ENCODE measurements around the gene PTDSS2.
"Not testable (repeated sequence)": the region's sequence is repeated elsewhere in the genome, so short reads cannot be mapped to it uniquely, and the experiment has no call there.

The PTDSS2 gene

DNA sequence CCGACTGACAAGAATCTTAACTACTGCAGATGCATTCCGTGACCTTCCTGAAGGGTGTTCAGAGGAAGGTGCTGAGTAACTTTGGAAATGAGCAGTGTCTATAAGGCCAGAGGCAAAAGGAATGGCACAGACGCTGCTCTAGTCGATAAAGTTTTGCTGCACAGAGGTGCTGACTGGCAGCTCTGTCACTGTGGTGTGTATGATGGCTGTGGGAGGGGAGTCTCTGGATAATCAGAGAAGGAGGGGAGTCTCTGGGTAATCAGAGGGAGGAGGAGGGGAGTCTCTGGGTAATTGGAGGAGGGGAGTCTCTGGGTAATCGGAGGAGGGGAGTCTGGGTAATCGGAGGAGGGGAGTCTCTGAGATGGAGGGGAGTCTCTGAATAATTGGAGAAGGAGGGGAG is 18.4 kb downstream of the PTDSS2 start:
- DNase-seq (ENCODE audit: low spot score): no peak

DNA sequence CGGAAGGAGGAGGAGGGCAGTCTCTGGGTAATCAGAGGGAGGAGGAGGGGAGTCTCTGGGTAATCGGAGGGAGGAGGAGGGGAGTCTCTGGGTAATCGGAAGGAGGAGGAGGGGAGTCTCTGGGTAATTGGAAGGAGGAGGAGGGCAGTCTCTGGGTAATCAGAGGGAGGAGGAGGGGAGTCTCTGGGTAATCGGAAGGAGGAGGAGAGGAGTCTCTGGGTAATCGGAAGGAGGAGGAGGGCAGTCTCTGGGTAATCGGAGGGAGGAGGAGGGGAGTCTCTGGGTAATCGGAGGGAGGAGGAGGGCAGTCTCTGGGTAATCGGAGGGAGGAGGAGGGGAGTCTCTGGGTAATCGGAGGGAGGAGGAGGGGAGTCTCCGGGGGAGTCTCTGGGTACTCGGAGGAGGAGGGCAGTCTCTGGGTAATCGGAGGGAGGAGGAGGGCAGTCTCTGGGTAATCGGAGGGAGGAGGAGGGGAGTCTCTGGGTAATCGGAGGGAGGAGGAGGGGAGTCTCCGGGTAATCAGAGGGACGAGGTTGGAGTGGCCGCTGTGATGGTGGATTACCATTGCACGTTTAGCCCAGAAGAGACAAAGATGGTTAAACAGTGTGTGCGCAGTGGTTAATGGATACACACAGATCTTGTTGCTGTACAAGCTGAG is 19.1 kb downstream of the PTDSS2 start:
- not testable (repeated sequence) for DNase-seq (ENCODE audit: low spot score)

DNA sequence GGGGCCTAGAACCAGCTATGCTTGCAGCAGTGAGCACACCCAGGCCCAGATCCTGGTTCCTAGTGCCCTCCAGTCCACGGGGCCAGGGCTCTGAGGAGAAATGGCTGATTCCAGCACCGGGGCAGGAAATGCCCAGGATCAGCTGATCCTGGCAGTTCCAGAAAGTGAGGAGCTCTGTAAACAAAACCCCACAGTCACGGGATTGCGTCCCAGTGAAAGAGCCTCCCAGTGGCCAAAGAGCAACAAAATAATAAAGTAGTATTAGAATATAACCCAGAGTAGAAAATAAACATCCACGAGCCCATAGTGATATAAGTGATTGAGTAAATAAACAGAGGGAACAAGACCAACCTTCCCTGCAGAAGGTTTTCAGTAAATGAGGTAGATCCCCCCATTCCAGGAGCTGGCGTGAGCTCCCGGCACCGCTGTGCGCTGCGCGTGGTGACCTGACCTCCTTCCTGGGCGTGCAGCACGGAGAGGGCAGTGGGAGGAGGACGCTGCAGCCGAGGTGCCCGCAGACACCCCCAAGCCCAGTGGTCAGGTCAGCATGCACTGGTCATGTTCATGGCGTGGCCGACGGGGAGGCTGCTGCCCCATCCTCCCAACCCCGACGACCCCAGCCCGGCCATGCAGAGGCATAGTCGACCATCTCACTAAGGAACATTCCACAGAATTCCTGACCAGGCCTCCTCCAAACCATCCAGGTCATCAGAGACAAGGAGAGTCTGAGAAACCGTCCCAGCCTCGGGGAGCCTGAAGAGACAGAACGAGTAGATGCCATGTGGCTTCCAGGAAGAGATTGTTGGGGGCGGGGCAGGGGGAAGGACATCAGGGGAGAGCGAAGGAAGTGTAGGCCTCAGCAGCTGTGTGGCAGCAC is 19.8 kb downstream of the PTDSS2 start:
- DNase-seq (ENCODE audit: low spot score): peak; percentile 60

DNA sequence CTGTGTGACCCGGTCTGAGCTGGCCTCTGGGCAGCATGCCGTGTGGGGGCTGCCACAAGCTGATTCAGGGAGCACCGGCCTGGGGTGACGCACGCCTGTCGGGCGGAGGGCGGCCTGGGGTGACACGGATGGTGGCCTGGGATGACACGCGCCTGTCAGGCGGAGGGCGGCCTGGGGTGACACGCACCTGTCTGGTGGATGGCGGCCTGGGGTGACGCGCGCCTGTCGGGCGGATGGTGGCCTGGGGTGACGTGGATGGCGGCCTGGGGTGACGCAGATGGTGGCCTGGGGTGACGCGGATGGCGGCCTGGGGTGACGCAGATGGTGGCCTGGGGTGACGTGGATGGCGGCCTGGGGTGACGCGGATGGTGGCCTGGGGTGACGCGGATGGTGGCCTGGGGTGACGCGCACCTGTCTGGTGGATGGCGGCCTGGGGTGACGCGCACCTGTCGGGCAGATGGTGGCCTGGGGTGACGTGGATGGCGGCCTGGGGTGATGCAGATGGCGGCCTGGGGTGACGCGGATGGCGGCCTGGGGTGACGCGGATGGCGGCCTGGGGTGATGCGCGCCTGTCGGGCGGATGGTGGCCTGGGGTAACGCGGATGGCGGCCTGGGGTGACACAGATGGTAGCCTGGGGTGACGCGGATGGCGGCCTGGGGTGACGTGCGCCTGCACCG is 21.5 kb downstream of the PTDSS2 start:
- no peak for DNase-seq (ENCODE audit: low spot score)

DNA sequence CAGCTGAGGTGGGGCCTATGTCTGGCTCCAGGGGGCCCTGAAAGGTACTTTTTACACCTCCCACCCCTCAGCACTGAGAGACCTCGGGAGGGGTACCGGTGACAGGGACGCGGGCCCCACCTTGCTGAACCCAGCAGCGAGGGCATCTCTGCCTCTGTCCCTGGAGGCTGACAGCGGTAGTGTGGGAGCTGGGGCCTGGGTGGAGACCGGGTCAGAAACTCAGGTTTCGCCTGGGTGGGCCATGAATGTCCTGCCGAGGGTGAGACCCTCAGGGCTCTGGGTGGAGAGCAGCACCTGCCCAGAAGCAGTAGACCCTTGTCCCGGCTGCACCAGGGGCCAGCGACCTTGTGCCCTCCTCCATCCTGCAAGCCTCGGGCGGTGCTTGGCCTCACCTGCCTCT is 22.2 kb downstream of the PTDSS2 start:
- peak; percentile 37 for DNase-seq (ENCODE audit: low spot score)

DNA sequence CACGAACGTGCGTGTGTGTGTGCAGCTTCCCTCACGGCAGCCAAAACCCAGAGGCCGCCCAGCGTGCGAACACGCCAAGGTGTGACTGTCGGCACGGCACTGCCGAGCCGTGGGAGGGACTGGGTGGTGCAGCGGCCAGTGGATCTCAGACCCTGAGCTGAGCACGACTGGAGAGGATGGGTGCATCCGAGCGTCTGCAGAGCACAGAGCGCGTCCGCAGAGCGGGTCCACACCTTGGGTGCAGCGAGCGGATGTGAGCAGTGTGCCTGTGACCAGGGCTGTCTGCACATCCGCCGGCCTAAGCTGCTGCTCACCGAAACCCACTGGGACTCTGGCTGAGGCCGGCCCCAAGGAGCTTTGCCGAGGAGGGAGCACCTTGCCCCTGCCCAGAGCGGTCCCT is 22.7 kb downstream of the PTDSS2 start:
- no peak for DNase-seq (ENCODE audit: low spot score)

DNA sequence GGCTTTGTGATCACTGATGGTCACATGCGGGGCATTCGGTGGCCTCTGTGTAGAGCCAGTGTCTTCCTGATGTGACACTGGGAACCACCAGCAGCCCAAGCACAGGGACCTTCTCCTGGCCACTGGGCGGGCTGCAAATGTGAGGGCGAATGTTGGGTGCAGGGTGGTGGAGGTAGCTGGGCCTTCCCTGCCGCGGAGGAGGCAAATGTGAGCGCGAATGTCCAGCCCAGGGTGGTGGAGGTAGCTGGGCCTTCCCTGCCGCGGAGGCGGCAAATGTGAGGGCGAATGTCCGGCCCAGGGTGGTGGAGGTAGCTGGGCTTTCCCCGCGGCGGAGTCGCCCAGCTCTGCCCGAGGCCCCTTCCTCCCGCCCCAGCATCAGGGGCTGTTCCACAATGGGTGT is 23.3 kb downstream of the PTDSS2 start:
- DNase-seq (ENCODE audit: low spot score): no peak

DNA sequence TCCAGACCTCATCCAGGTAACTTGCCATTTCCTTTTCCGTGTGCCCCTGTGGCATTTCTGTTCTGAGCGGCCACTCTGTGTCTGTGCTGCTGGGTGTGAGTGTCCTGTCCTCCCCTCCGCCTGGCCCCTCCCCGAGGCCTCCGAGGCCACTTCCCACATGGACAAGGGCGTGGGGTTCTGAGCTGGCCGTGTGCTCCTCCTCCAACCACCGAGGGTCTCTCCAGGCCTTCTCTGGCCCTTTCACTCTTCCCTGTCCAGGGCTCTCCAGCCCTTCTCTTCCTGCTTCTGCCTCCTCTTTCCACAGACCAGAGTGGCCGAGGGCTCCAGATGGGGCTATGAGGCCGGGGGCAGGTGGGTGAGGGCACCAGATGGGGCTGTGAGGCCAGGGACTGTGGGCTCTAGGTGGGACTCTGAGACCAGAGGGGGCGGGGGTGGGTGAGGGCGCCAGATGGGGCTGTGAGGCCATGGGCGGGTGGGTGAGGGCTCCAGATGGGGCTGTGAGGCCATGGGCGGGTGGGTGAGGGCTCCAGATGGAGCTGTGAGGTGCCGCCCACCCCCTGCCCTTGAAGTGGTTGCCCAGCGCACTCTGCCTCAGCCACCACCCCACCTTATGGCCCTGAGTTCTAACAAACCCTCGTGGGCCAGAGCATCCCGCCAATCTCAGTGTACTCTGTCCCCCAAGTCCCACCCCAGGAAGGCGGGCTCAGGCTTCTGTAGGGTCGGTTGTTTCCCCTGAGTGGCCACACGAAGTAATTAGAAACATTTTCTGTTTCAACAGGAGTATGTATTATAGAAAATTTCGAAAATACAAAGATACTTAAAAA is 24.1 kb downstream of the PTDSS2 start:
- DNase-seq (ENCODE audit: low spot score): no peak

DNA sequence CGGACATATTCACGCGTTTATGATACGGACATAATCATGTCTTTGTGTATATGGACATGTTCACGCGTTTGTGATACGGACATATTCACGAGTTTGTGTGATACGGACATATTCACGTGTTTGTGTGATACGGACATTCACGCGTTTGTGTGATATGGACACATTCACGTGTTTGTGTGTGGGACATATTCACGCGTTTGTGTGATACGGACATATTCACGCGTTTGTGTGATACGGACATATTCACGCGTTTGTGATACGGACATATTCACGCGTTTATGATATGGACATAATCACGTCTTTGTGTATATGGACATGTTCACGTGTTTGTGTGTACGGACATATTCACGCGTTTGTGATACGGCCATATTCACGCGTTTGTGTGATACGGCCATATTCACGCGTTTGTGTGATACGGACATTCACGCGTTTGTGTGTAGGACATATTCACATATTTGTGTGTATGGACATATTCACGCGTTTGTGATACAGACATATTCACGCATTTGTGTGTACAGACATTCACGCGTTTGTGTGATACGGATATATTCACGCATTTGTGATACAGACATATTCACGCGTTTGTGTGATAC is 24.9 kb downstream of the PTDSS2 start:
- no peak for DNase-seq (ENCODE audit: low spot score)

DNA sequence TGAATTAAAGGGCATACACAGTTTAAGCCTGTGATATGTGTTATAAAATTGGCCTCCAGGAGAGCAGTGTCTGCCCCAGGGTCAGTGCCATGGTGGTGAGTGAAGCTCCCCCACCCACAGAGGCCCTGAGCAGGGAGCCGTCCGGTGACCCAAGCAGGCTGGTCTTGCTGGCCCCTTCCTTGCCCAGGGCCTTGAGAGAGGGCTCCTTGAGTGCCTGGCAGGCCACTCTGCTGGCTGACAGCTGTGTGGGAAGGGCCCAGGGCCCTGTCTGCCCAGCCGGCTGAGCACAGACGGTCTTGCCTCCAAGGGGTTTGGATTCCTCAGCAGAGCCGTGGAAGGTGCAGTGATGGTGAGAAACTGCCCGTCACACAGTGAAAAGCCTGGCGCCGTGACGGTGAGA is 25.9 kb downstream of the PTDSS2 start:
- no peak for DNase-seq (ENCODE audit: low spot score)

DNA sequence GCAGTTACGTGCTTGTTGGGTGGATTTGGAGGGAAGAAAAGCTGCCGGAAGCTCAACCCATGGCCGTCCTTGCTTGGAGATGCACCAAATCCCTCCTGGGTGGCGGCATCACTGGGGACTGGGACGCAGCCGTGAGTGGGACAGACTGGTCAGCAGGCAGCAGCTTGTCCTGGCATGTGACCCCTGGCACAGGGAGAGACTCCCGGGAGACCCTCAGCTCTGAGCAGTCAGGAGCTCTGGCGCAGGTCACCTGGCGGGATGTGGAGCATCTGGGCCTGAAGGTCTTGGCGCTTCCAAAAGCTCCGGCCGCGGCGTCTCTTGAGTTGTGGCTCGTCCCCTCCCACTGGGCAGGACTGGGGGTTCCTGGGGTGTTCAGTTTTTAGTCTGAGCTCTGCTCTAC is 26.3 kb downstream of the PTDSS2 start:
- DNase-seq (ENCODE audit: low spot score): no peak

DNA sequence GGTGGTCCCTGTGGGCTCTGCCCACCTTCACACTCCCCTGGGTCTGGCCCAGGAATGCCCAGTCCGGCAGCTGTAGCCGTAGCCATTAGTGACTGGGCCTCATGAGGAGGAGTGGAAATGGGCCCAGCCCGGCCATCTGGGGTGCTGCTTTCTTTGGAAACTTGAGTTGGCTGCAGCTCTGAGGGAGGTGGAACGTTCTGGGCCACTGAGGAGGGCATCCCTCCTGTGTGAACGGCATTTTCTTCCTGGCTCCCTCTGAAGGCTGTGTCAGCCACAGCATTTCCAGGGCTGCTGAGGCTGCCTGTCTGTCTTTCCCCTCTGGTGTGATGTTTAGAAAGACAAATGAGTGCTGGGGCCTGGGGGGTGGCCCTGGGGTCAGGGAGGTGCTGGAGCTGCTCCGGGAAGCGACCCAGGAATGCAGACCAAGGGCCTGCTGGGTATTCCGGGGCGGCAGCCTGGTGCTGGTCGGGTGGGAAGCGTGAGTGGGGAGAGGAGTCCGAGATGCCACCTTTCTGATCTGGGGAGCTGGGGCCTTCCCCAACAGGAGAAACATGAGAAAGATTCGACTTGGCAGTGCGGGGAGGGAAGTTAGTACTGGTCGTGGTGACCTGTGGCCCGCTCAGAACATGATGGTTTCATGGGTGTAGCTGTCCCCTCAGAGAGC is 27.1 kb downstream of the PTDSS2 start:
- DNase-seq (ENCODE audit: low spot score): no peak

DNA sequence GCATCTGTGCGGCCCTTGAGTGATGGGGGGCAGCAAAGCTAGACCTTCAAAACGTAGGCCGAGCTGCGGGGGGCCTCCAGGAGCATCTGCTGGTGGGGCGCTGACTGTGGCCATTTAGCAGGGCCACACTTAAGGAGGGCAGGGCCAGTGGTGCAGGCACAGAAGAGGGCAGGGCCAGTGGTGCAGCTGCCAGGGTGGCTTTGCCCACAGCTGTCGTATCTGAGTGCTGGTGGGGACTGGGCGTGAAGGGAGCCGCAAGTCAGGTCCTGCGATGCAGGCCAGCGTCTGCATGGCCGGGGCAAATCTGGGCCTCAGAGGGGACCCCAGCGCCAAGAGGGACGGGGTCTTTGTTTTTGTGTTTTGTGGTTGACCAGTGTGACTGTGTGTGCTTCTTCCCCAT is 29.2 kb downstream of the PTDSS2 start:
- DNase-seq (ENCODE audit: low spot score): no peak

DNA sequence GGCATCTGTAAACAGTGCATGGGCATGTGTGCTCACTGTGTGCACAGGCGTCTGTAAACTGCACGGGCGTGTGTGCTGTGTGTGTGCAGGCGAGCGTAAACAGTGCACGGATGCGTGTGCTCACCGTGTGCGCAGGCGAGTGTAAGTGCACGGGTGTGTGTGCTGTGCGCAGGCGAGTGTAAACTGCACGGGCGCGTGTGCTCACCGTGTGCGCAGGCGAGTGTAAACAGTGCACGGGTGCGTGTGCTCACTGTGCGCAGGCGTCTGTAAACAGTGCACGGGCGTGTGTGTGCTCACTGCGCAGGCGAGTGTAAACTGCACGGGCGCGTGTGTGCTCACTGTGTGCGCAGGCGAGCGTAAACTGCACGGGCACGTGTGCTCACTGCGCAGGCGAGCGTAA is 34.5 kb downstream of the PTDSS2 start:
- no peak for DNase-seq (ENCODE audit: low spot score)

DNA sequence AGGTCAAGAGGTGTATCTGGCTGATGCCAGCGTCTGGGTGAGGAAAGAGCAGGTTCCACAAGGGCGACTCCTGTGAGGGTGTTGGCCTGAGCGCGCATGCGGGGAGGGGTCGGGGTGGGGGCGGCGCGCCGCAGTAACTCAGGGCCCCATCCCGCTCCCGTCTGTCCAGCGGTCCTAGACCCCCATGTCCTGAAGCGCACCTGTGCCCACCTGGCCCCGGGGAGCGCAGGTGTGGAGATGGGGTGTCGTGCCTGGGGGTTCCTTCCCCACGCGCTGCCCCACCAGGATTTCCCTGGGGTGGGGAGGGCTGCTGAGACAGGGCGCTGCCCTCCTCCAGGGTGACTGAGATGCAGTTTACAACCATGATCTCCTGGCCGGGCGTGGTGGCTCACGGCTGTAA is 36.1 kb downstream of the PTDSS2 start:
- DNase-seq (ENCODE audit: low spot score): no peak

DNA sequence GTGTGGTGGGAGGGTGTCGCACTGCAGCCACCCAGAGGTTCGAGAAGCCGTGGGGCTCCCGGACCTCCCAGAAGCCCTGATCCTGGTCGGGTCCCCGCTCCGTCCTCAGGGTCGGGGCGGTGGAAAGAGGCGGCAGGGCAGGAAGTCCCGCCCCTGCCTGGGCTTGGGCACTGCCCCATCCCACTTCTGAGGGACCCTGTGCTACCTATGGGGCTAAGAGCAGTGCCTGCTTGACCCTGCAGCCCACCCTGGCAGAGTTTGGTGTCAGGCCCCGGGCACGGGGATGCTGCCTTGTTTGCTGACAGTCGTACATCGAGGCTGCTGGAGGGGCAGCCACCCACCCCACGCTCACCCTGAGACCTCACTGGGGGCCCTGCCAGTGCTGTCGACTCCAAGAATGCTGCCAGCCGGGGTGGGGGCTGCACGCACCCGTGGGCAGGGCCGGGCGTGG is 37.5 kb downstream of the PTDSS2 start:
- no peak for DNase-seq (ENCODE audit: low spot score)

DNA sequence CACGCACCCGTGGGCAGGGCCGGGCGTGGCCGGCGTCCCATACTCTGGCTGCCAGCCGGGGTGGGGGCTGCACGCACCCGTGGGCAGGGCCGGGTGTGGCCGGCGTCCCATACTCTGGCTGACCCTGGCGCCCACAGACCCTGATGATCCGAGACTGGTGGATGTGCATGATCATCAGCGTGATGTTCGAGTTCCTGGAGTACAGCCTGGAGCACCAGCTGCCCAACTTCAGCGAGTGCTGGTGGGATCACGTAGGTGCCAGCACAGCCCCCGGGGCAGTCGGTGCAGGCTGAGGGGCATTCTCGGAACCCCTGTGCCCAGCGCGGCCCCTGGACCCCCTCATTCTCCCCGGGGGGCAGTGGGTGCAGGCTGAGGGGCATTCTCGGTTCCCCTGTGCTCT is 38.0 kb downstream of the PTDSS2 start:
- no peak for DNase-seq (ENCODE audit: low spot score)

DNA sequence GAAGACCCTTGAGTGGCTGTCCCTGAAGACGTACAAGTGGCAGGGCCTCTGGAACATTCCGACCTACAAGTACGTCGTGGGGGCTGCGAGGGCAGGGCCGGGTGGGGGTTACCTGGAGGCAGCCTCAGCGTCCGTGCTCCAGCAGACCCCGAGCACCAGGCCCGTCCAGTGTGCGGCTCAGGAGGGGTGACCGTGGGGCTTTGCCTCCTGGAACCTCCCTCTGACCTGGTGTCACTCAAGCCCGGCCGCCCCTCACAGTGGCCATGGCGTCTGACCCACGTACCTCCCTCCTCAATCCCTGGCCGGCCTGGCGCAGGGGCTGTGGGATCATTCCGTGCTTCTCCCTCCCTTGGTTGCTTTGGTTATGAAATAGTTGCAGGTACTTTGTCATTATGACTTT is 38.5 kb downstream of the PTDSS2 start:
- no peak for DNase-seq (ENCODE audit: low spot score)

DNA sequence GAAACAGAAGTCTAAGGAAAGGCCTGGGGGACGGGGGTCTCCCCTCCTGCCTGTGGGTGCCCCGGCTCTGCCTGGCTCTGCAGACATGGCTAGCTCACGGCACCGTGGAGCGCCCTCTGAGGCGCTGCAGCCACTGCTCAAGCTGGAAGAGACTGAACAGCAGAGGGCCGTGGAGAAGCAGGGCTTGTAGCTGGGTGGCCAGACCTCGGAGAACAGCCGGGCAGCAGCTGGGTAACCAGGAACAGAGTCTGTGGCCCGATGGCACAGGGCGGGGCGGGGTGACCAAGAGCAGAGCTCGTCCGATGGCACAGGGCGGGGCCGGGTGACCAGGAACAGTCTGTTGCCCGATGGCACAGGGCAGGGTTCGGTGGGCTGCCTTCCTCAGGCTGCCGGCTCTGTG is 38.9 kb downstream of the PTDSS2 start:
- no peak for DNase-seq (ENCODE audit: low spot score)

DNA sequence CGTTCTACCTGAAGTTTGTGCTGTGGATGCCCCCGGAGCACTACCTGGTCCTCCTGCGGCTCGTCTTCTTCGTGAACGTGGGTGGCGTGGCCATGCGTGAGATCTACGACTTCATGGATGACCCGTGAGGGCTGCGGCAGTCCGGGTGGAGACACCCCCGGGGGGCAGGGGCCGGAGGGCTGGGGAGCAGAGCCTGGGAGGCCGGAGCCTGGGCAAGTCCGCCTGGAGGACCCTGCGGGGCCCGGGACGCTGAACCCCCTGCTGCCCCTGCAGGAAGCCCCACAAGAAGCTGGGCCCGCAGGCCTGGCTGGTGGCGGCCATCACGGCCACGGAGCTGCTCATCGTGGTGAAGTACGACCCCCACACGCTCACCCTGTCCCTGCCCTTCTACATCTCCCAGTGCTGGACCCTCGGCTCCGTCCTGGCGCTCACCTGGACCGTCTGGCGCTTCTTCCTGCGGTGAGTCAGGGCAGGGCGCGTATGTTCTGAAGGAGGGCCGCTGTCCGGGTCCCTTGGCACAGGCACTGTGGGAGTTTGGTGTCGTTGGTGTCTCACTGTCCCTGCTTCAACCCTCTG is 39.6 kb downstream of the PTDSS2 start:
- no peak for DNase-seq (ENCODE audit: low spot score)
